IMR-90 (cell line): Measurements from ENCODE around the gene MKRN2OS. TPM values are rescaled to one million over a fixed set of nuclear protein-coding genes. Genes with fewer than 3 reads are reported as not detected.

ENCODE experiments used
- ATAC-seq: fragments of 200-7000 bp; cut with Tn5 transposase; 2 replicates; pipeline ENCODE4 v1.9.1; 2020; ENCODE audit warnings: low read depth, mild to moderate bottlenecking, moderate library complexity
- BruUV-seq: library from RNA; stranded (reverse); fragments of 400-500 nt; replicated peaks from 2 replicates; lab custom pipeline; 2021; lab: Mats Ljungman, UMichigan
- CTCF ChIA-PET: fragments of 300-600 bp; formaldehyde crosslinking; extraction: SDS; loops from one replicate; lab custom pipeline; 2021; ENCODE audit warnings: antibody characterized with exemption; lab: Yijun Ruan, JAX
- POLR2A ChIA-PET: fragments of 300-600 bp; sonication (Branson Sonifier 250); formaldehyde crosslinking; loops from one replicate; lab custom pipeline; 2022; ENCODE audit warnings: antibody characterized with exemption; ENCODE audit not compliant: unreplicated experiment; lab: Charles Lee
- DNase-seq: peaks from one replicate; pipeline ENCODE4 v3.0.0; 2013
- H2AFZ ChIP-seq: replicated peaks from 2 replicates; pipeline ENCODE3; 2013; ENCODE audit warnings: low read length, mild to moderate bottlenecking; ENCODE audit not compliant: poor library complexity
- H2AK5ac ChIP-seq: 2 replicates; pipeline ENCODE4 v1.6.1; 2013; ENCODE audit warnings: low read depth, low read length, inconsistent platforms
- H2AK9ac ChIP-seq: replicated peaks from 2 replicates; pipeline ENCODE3; 2013; ENCODE audit warnings: mild to moderate bottlenecking, low read depth, low read length, moderate library complexity; ENCODE audit not compliant: poor library complexity
- H2BK120ac ChIP-seq: 2 replicates; pipeline ENCODE4 v1.6.1; 2013; ENCODE audit warnings: low read depth, low read length, inconsistent platforms
- H2BK15ac ChIP-seq: 3 replicates; pipeline ENCODE4 v1.6.1; 2013; ENCODE audit warnings: low read depth, low read length, inconsistent platforms
- H2BK20ac ChIP-seq: 2 replicates; pipeline ENCODE4 v1.6.1; 2013; ENCODE audit warnings: low read depth, mild to moderate bottlenecking, inconsistent platforms, low read length, moderate library complexity
- H2BK5ac ChIP-seq: 2 replicates; pipeline ENCODE4 v1.6.1; 2013; ENCODE audit warnings: mild to moderate bottlenecking, low read depth, low read length, inconsistent platforms; ENCODE audit not compliant: poor library complexity, severe bottlenecking
- H3K14ac ChIP-seq: replicated peaks from 2 replicates; pipeline ENCODE4 v1.6.1; 2013; ENCODE audit warnings: low read depth, low read length, inconsistent platforms
- H3K18ac ChIP-seq: 2 replicates; pipeline ENCODE4 v1.6.1; 2013; ENCODE audit warnings: low read depth, low read length, control low read depth
- H3K23ac ChIP-seq: 2 replicates; pipeline ENCODE4 v1.6.1; 2013; ENCODE audit warnings: low read depth, low read length, inconsistent platforms
- H3K27ac ChIP-seq: 2 replicates; pipeline ENCODE4 v1.5.1; 2013; ENCODE audit warnings: mild to moderate bottlenecking, control low read depth, low read length; ENCODE audit not compliant: insufficient read depth
- H3K27me3 ChIP-seq: 2 replicates; pipeline ENCODE4 v1.6.1; 2013; ENCODE audit warnings: low read length; ENCODE audit not compliant: control insufficient read depth, insufficient read depth
- H3K36me3 ChIP-seq: 2 replicates; pipeline ENCODE4 v1.6.1; 2013; ENCODE audit warnings: low read length, mixed read lengths; ENCODE audit not compliant: control insufficient read depth, insufficient read depth
- H3K4ac ChIP-seq: 2 replicates; pipeline ENCODE4 v1.6.1; 2013; ENCODE audit warnings: low read depth, low read length, inconsistent platforms
- H3K4me1 ChIP-seq: 2 replicates; pipeline ENCODE4 v1.6.1; 2013; ENCODE audit warnings: low read length, mixed read lengths; ENCODE audit not compliant: control insufficient read depth, insufficient read depth
- H3K4me2 ChIP-seq: 2 replicates; pipeline ENCODE4 v1.6.1; 2013; ENCODE audit warnings: low read depth, mild to moderate bottlenecking, control low read depth, low read length, moderate library complexity
- H3K4me3 ChIP-seq: 2 replicates; pipeline ENCODE4 v1.5.1; 2013; ENCODE audit warnings: low read depth, mild to moderate bottlenecking, control low read depth, low read length, moderate library complexity; ENCODE audit not compliant: insufficient read depth
- H3K56ac ChIP-seq: 2 replicates; pipeline ENCODE4 v1.6.1; 2013; ENCODE audit warnings: low read length, inconsistent platforms; ENCODE audit not compliant: insufficient read depth; ENCODE audit errors: extremely low read depth
- H3K79me1 ChIP-seq, 2 experiments: 2 replicates each; pipeline ENCODE4 v1.6.1; 2013; ENCODE audit warnings: low read length in 2 of 2, inconsistent platforms in 1 of 2, low read depth in 1 of 2
- H3K9ac ChIP-seq: 2 replicates; pipeline ENCODE4 v1.6.1; 2013; ENCODE audit warnings: low read depth, low read length, control low read depth
- H3K9me1 ChIP-seq: 2 replicates; pipeline ENCODE4 v1.6.1; 2013; ENCODE audit warnings: low read length, inconsistent platforms; ENCODE audit not compliant: insufficient read depth
- H3K9me3 ChIP-seq: 2 replicates; pipeline ENCODE4 v1.6.1; 2013; ENCODE audit warnings: low read length; ENCODE audit not compliant: control insufficient read depth, insufficient read depth
- H4K20me1 ChIP-seq: 2 replicates; pipeline ENCODE4 v1.6.1; 2013; ENCODE audit warnings: low read length, inconsistent platforms; ENCODE audit not compliant: insufficient read depth
- H4K5ac ChIP-seq: 2 replicates; pipeline ENCODE4 v1.6.1; 2013; ENCODE audit warnings: mild to moderate bottlenecking, low read depth, low read length, control low read depth
- H4K8ac ChIP-seq, 2 experiments: 2 replicates each; pipeline ENCODE4 v1.6.1; 2013; ENCODE audit warnings: low read depth in 2 of 2, low read length in 2 of 2, control low read depth in 1 of 2, inconsistent platforms in 1 of 2
- H4K91ac ChIP-seq: 2 replicates; pipeline ENCODE4 v1.6.1; 2013; ENCODE audit warnings: low read depth, low read length, inconsistent platforms; ENCODE audit not compliant: insufficient read depth
- ELK1 ChIP-seq: fragments of 150-350 bp; IDR thresholded peaks from 2 replicates; pipeline ENCODE4 v1.6.1; 2016; ENCODE audit warnings: low read depth, mild to moderate bottlenecking, low read length, moderate library complexity, borderline replicate concordance
- FOS ChIP-seq: fragments of 150-350 bp; IDR thresholded peaks from 2 replicates; pipeline ENCODE4 v1.6.1; 2016; ENCODE audit warnings: low read depth, low read length
- WGBS, 2 experiments: methylation state at CpG; one replicate each; pipeline versions ENCODE4 v1.1.5 to v1.1.7; 2013; ENCODE audit warnings: missing lambda C conversion rate in 2 of 2; ENCODE audit not compliant: insufficient read length in 1 of 2; ENCODE audit errors: extremely low coverage in 2 of 2; 5-methylcytosine and 5-hydroxymethylcytosine counted together
- dilution Hi-C: fragments of 300-500 bp; cut with HindIII; formaldehyde crosslinking; loops from one replicate; pipeline ENCODE4 v1.14.3; 2018; ENCODE audit warnings: low sequenced_read_pairs; ENCODE audit not compliant: unreplicated experiment
- in situ Hi-C: fragments of 300-500 bp; cut with MboI; formaldehyde crosslinking; loops from 3 replicates; pipeline ENCODE4 v1.14.3; 2019; ENCODE audit warnings: low sequenced_read_pairs, inconsistent platforms, mixed read lengths
- intact Hi-C: fragments of 100-400 bp; cut with micrococcal nuclease; formaldehyde crosslinking; loops from 2 replicates; pipeline ENCODE4 v1.10.0; 2022
- polyA plus RNA-seq, 3 experiments: library from polyadenylated mRNA; depleted of rRNA; stranded (reverse); fragments of >200 nt; gene quantifications; 2 replicates each; pipeline ENCODE4 v1.2.3, GENCODE V29; 2012; ENCODE audit warnings: low replicate concordance in 1 of 3
- total RNA-seq: library from RNA; depleted of rRNA; stranded (reverse); fragments of >200 nt; gene quantifications from 2 replicates; pipeline ENCODE4 v1.2.3, GENCODE V29; 2012

The MKRN2OS gene
- total and polyA plus RNA-seq, 2 of the 4 experiments (the other 2 are of a cell fraction): not detected

GRCh38 chr3:12490547-12490946 is 54.8 kb downstream of the MKRN2OS start:
- ChIA-PET POLR2A (no interaction called here), CTCF (no interaction called here)
- no peak overlapping the region for H3K4me2 ChIP-seq
- no peaks in the 10 kb centered on the region for H3K9me3 ChIP-seq
- H3K27ac ChIP-seq: no peak overlapping the region
- TF ChIP-seq FOS (no peak), ELK1 (no peak)
- peaks cover 5% of the 10 kb centered on the region; the same call in 1 of the 2 replicates for H3K36me3 ChIP-seq
- intact Hi-C loops (no loop called here), dilution Hi-C loops (no loop called here), in situ Hi-C loops (no loop called here)
- peaks cover 4 to 6% of the 10 kb centered on the region in 2 experiments; a peak in 3 of 4 replicates for H3K79me1 ChIP-seq
- no peak overlapping the region for H2AK9ac ChIP-seq
- no peak overlapping the region for H4K91ac ChIP-seq
- H2BK120ac ChIP-seq: no peak overlapping the region
- H2AFZ ChIP-seq: no peak overlapping the region
- no peaks in the 10 kb centered on the region for H3K9me1 ChIP-seq
- BruUV-seq: no TSS peak
- no peak overlapping the region for H4K8ac ChIP-seq
- no peak overlapping the region for H2BK20ac ChIP-seq
- H2BK5ac ChIP-seq: no peak overlapping the region
- H3K27me3 ChIP-seq: no peaks in the 10 kb centered on the region
- H3K18ac ChIP-seq: no peak overlapping the region
- no peak overlapping the region for H2BK15ac ChIP-seq
- no peak for ATAC-seq
- no peak overlapping the region for H4K5ac ChIP-seq
- H3K4ac ChIP-seq: no peak overlapping the region
- no peaks in the 10 kb centered on the region for H4K20me1 ChIP-seq
- H3K4me3 ChIP-seq: no peak overlapping the region
- DNase-seq: no peak
- H3K56ac ChIP-seq: no peak overlapping the region
- no peak overlapping the region for H3K23ac ChIP-seq
- WGBS, 2 experiments: no CpG with 5 or more reads among the region's 3 CpGs
- H3K4me1 ChIP-seq: no peaks in the 10 kb centered on the region
- no peak overlapping the region for H3K14ac ChIP-seq
- H2AK5ac ChIP-seq: no peak overlapping the region
- no peak overlapping the region for H3K9ac ChIP-seq
